KOPT-K1 (cell line): ENCODE measurements around the gene ITGB7.

Experiments
- H3K27ac ChIP-seq: fragments of 200-600 bp; sonication (generic); 2 replicates; pipeline ENCODE4 v1.5.1; 2016; ENCODE audit warnings: antibody characterized with exemption, mild to moderate bottlenecking, low read depth, low read length; ENCODE audit not compliant: poor library complexity, severe bottlenecking
- H3K36me3 ChIP-seq: fragments of 200-600 bp; sonication (generic); 2 replicates; pipeline ENCODE4 v1.5.1; 2017; ENCODE audit warnings: antibody characterized with exemption, mild to moderate bottlenecking, low read length, moderate library complexity; ENCODE audit not compliant: insufficient read depth
- H3K9me3 ChIP-seq: fragments of 200-600 bp; sonication (generic); 2 replicates; pipeline ENCODE4 v1.5.1; 2017; ENCODE audit warnings: antibody characterized with exemption, low read length, mild to moderate bottlenecking; ENCODE audit not compliant: insufficient read depth, poor library complexity, severe bottlenecking

Gene ITGB7

GRCh38 chr12:53235164-53235563 is 28.1 kb upstream of the ITGB7 start:
- no peaks in the 10 kb centered on the region for H3K36me3 ChIP-seq
- no peaks in the 10 kb centered on the region for H3K9me3 ChIP-seq
- H3K27ac ChIP-seq, result no peak overlapping the region

- no peaks in the 10 kb centered on the region for H3K9me3 ChIP-seq
- H3K27ac ChIP-seq, result no peak overlapping the region
These were observed 27.3 kb upstream of the ITGB7 start for GRCh38 chr12:53234271-53234914.

GRCh38 chr12:53233671-53234121 is 26.6 kb upstream of the ITGB7 start:
- H3K27ac ChIP-seq, result no peak overlapping the region

More at GRCh38 chr12:53234271-53234914, 27.3 kb upstream of the ITGB7 start:
- H3K36me3 ChIP-seq, result no peaks in the 10 kb centered on the region

GRCh38 chr12:53232646-53233461 is 25.8 kb upstream of the ITGB7 start:
- H3K27ac ChIP-seq, result peak overlapping the region; percentile 24
- no peaks in the 10 kb centered on the region for H3K9me3 ChIP-seq
- H3K36me3 ChIP-seq, result no peaks in the 10 kb centered on the region

More at GRCh38 chr12:53233671-53234121, 26.6 kb upstream of the ITGB7 start:
- H3K36me3 ChIP-seq, result no peaks in the 10 kb centered on the region
- H3K9me3 ChIP-seq, result no peaks in the 10 kb centered on the region

GRCh38 chr12:53231921-53232645 is 25.0 kb upstream of the ITGB7 start, which contains the start of gene RARG:
TSS of gene RARG (minus strand) at chr12:53232209. CDS start at chr12:53227545, 4,664 bp downstream.
- H3K27ac ChIP-seq, result peak within 1 kb of the TSS; percentile 33
- H3K9me3 ChIP-seq, result no peaks in the 10 kb centered on the region
- H3K36me3 ChIP-seq, result no peaks in the 10 kb centered on the region

GRCh38 chr12:53231671-53231920 is 24.5 kb upstream of the ITGB7 start:
- H3K36me3 ChIP-seq, result no peaks in the 10 kb centered on the region
- no peaks in the 10 kb centered on the region for H3K9me3 ChIP-seq
- H3K27ac ChIP-seq, result peak overlapping the region; percentile 33

- H3K9me3 ChIP-seq, result no peaks in the 10 kb centered on the region
- no peak overlapping the region for H3K27ac ChIP-seq
- H3K36me3 ChIP-seq, result no peaks in the 10 kb centered on the region
These were observed 23.2 kb upstream of the ITGB7 start for GRCh38 chr12:53230108-53230845.

- no peak overlapping the region for H3K27ac ChIP-seq
- no peaks in the 10 kb centered on the region for H3K9me3 ChIP-seq
- H3K36me3 ChIP-seq, result no peaks in the 10 kb centered on the region
These were observed 22.4 kb upstream of the ITGB7 start for GRCh38 chr12:53229454-53229853.

- Histone ChIP-seq H3K36me3 (no peaks in the 10 kb centered on the region), H3K27ac (no peak overlapping the region), H3K9me3 (no peaks in the 10 kb centered on the region)
These were observed 20.8 kb upstream of the ITGB7 start for GRCh38 chr12:53227836-53228235.

GRCh38 chr12:53227341-53227740 is 20.3 kb upstream of the ITGB7 start:
- H3K36me3 ChIP-seq, result no peaks in the 10 kb centered on the region
- H3K27ac ChIP-seq, result no peak overlapping the region
- H3K9me3 ChIP-seq, result no peaks in the 10 kb centered on the region

- Histone ChIP-seq H3K9me3 (no peaks in the 10 kb centered on the region), H3K36me3 (no peaks in the 10 kb centered on the region), H3K27ac (no peak overlapping the region)
These were observed 19.8 kb upstream of the ITGB7 start for GRCh38 chr12:53226815-53227214.

GRCh38 chr12:53225635-53226424 is 18.8 kb upstream of the ITGB7 start:
- no peak overlapping the region for H3K27ac ChIP-seq
- no peaks in the 10 kb centered on the region for H3K36me3 ChIP-seq

GRCh38 chr12:53224897-53225634 is 18.0 kb upstream of the ITGB7 start:
- Histone ChIP-seq H3K27ac (no peak overlapping the region), H3K36me3 (no peaks in the 10 kb centered on the region), H3K9me3 (no peaks in the 10 kb centered on the region)

More at GRCh38 chr12:53225635-53226424, 18.8 kb upstream of the ITGB7 start:
- no peaks in the 10 kb centered on the region for H3K9me3 ChIP-seq
